Measurements from ENCODE around the gene FEZ2. TPM values are rescaled to one million over a fixed set of nuclear protein-coding genes. Genes with fewer than 3 reads are reported as not detected.

The FEZ2 gene
- total RNA-seq, 1 experiment from 2014 or later: 14.8 TPM

DNA sequence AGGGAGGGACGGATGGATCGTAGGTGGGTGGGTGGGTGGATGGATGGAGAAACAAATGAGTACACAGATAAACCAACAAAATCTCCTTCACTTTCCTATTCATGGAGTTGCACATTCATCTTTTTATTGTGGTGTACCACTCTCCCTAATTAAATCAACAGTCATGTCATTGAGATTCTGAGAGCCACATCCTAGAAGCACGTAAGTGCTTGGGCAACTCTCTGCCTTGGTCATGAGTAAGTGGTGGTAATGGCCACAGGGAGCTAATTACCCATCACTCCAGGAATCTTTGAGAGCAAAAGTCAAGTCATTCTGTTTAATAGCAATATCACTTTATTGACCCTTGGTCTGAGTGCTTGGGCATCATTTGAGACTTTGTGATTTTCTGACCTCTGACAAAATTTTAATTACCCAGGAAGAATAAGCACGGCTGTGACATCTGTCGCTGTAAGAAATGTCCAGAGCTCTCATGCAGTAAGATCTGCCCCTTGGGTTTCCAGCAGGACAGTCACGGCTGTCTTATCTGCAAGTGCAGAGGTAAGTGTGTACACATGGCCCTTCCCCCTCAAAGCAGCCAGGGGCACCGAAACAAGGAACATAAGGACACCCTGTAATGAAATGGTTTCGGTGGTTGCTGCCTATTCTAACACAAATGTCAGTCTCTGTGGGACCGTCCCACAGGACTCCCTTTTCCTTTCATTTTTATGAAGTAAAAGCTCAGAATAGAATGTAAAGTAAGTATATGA lies 85.9 kb downstream of the FEZ2 start:
- Histone ChIP-seq H3K36me3 (ENCODE audit: control insufficient read depth in 1 of 2, insufficient read depth in 2 of 2, low read length in 2 of 2) (peaks cover 0 to 21% of the 10 kb centered on the region in 2 experiments; a peak in 1 of 4 replicates), H4K20me1 (ENCODE audit: insufficient read depth) (no peaks in the 10 kb centered on the region), H2AFZ (ENCODE audit: low read depth, low read length, poor library complexity, severe bottlenecking) (no peak overlapping the region), H3K4me1 (ENCODE audit: control insufficient read depth in 1 of 2, insufficient read depth in 2 of 2, low read length in 2 of 2) (no peaks in the 10 kb centered on the region), H3K9ac (ENCODE audit: low read length) (no peak overlapping the region), H3K79me2 (ENCODE audit: insufficient read depth, low read length) (no peaks in the 10 kb centered on the region), H3K27ac (ENCODE audit: low read depth, low read length) (no peak overlapping the region), H3K27me3 (ENCODE audit: insufficient read depth, low read length) (no peaks in the 10 kb centered on the region), H3K9me2 (ENCODE audit: insufficient read depth) (no peaks in the 10 kb centered on the region), H3K9me3 (ENCODE audit: control insufficient read depth in 1 of 2, insufficient read depth in 1 of 2, low read depth in 1 of 2, low read length in 2 of 2) (no peaks in the 10 kb centered on the region), H3K4me2 (ENCODE audit: low read length) (no peak overlapping the region), H3K4me3 (replicated peaks in 1 of 2; ENCODE audit: low read depth in 1 of 2, low read length in 2 of 2) (no peak overlapping the region)
- ChIA-PET CTCF (no interaction called here), RAD21 (ENCODE audit: low non-redundant PET in 1 of 2, low total read pairs in 2 of 2, uncharacterized antibody in 2 of 2, unreplicated experiment in 2 of 2) (no interaction called here), POLR2A (no interaction called here)
- BruUV-seq (replicated peaks): no TSS peak
- ATAC-seq (no peak), DNase-seq (ENCODE audit: low read depth, low spot score) (no peak)
- intact Hi-C loops (cut with micrococcal nuclease): no loop called here
- no peak for TF ChIP-seq JUND (IDR thresholded peaks at IDR 0.05)
- no peak for TF ChIP-seq SP1 (IDR thresholded peaks at IDR 0.05; ENCODE audit: low read depth)
- no peak for TF ChIP-seq MAX (IDR thresholded peaks at IDR 0.05)
- TF ChIP-seq ELF1 (IDR thresholded peaks at IDR 0.05; ENCODE audit: borderline replicate concordance, low read depth): no peak
- no peak for TF ChIP-seq EZH2phosphoT487 (IDR thresholded peaks at IDR 0.05; ENCODE audit: borderline replicate concordance)
- TF ChIP-seq SRF (IDR thresholded peaks at IDR 0.05; ENCODE audit: low read depth): no peak
- TF ChIP-seq, protein P1, sequence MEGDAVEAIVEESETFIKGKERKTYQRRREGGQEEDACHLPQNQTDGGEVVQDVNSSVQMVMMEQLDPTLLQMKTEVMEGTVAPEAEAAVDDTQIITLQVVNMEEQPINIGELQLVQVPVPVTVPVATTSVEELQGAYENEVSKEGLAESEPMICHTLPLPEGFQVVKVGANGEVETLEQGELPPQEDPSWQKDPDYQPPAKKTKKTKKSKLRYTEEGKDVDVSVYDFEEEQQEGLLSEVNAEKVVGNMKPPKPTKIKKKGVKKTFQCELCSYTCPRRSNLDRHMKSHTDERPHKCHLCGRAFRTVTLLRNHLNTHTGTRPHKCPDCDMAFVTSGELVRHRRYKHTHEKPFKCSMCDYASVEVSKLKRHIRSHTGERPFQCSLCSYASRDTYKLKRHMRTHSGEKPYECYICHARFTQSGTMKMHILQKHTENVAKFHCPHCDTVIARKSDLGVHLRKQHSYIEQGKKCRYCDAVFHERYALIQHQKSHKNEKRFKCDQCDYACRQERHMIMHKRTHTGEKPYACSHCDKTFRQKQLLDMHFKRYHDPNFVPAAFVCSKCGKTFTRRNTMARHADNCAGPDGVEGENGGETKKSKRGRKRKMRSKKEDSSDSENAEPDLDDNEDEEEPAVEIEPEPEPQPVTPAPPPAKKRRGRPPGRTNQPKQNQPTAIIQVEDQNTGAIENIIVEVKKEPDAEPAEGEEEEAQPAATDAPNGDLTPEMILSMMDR (IDR thresholded peaks at IDR 0.05 in 2 of 3, conservative IDR thresholded peaks at IDR 0.05 in 1 of 3; ENCODE audit: borderline replicate concordance in 1 of 3, insufficient read depth in 1 of 3, low read depth in 2 of 3, low read length in 2 of 3): no peak
- no peak for TF ChIP-seq RAD21 (IDR thresholded peaks at IDR 0.05; ENCODE audit: low read depth)
- no peak for TF ChIP-seq ZNF274 (IDR thresholded peaks at IDR 0.05; ENCODE audit: low read depth, low read length)
- no peak for TF ChIP-seq POLR2A (IDR thresholded peaks at IDR 0.05; ENCODE audit: borderline replicate concordance, extremely low read depth, insufficient read depth, insufficient read length)
- no peak for TF ChIP-seq EGR1 (IDR thresholded peaks at IDR 0.05; ENCODE audit: low read depth)
- no peak for TF ChIP-seq ZFX (IDR thresholded peaks at IDR 0.05)
- TF ChIP-seq FOSL1 (IDR thresholded peaks at IDR 0.05; ENCODE audit: low read depth): no peak
- no peak for TF ChIP-seq CBX3 (IDR thresholded peaks at IDR 0.05; ENCODE audit: low read depth)
- TF ChIP-seq POLR2AphosphoS5 (IDR thresholded peaks at IDR 0.05; ENCODE audit: low read depth, low read length): no peak
- TF ChIP-seq ATF3 (IDR thresholded peaks at IDR 0.05): no peak
- no peak for TF ChIP-seq YY1 (IDR thresholded peaks at IDR 0.05; ENCODE audit: extremely low read depth, insufficient replicate concordance, low read depth, low read length)
